Upper lobe of left lung (tissue), 6 donors: ENCODE measurements around the gene ZNF618. TPM values are rescaled to one million over a fixed set of nuclear protein-coding genes. Genes with fewer than 3 reads are reported as not detected.
A peak's percentile ranks its signal among the peaks of the same experiment; 100 is the strongest.

Experiments used
- ATAC-seq, 2 donors: fragments of 200-7000 bp; cut with Tn5 transposase; one replicate each; pipeline ENCODE4 v1.9.1; 2022; ENCODE audit warnings: mild to moderate bottlenecking in 2 of 2, moderate library complexity in 2 of 2; ENCODE audit not compliant: low FRiP score in 2 of 2
- DNase-seq, 2 donors: peaks; one replicate each; pipeline ENCODE4 v3.0.0-alpha.2; 2019 to 2020
- H3K27ac ChIP-seq, 4 donors: fragments of 200-600 bp; sonication (generic); one replicate each; pipeline ENCODE4 v1.5.1; 2016 to 2019
- H3K27me3 ChIP-seq, 4 donors: fragments of 200-600 bp; sonication (generic); one replicate each; pipeline ENCODE4 v1.5.1; 2017 to 2019
- H3K36me3 ChIP-seq, 4 donors: fragments of 200-600 bp; sonication (generic); one replicate each; pipeline ENCODE4 v1.5.1; 2016 to 2019
- H3K4me1 ChIP-seq, 4 donors: fragments of 200-600 bp; sonication (generic); one replicate each; pipeline ENCODE4 v1.5.1; 2018 to 2019
- H3K4me3 ChIP-seq, 4 donors: fragments of 200-600 bp; sonication (generic); one replicate each; pipeline ENCODE4 v1.5.1; 2017 to 2019; ENCODE audit warnings: mild to moderate bottlenecking in 2 of 4, moderate library complexity in 1 of 4
- H3K9me3 ChIP-seq, 4 donors: fragments of 200-600 bp; sonication (generic); one replicate each; pipeline ENCODE4 v1.5.1; 2018 to 2019
- EP300 ChIP-seq, 4 donors: sonication (generic); formaldehyde crosslinking; IDR thresholded peaks; one replicate each; pipeline ENCODE4 v1.5.1; 2017; ENCODE audit warnings: antibody characterized with exemption in 4 of 4, control low read depth in 2 of 4
- POLR2A ChIP-seq, 4 donors: fragments of 450-650 bp; IDR thresholded peaks; one replicate each; pipeline ENCODE4 v1.5.1; 2016 to 2017; ENCODE audit warnings: antibody characterized with exemption in 4 of 4, mild to moderate bottlenecking in 2 of 4
- POLR2AphosphoS5 ChIP-seq, 2 donors: sonication (generic); formaldehyde crosslinking; IDR thresholded peaks; one replicate each; pipeline ENCODE4 v1.5.1; 2017; ENCODE audit warnings: antibody characterized with exemption in 2 of 2
- WGBS, 2 donors: methylation state at CpG; one replicate each; pipeline ENCODE4 v1.1.5; 2017 to 2018; 5-methylcytosine and 5-hydroxymethylcytosine counted together
- total RNA-seq, 6 donors: library from RNA; depleted of rRNA in 4 of 6; stranded (reverse); fragments of >200 nt in 4 of 6; gene quantifications; one replicate each; pipeline versions ENCODE4 v1.1.0 to v1.2.1, GENCODE V29; 2016 to 2021
- TF ChIP-seq, protein P1 (sequence below), 6 experiments: fragments of 450-650 bp in 4 of 6; fragments of 200-600 bp in 2 of 6; sonication (generic) in 2 of 6; IDR thresholded peaks; one replicate each; pipeline ENCODE4 v1.5.1; 2016 to 2019; ENCODE audit warnings: antibody characterized with exemption in 6 of 6
- donor health status: DM: no; HTN: no; CAD: no; lungs with moderate emphysema.
- donor health status: DM: no; HTN: yes; CAD: no; lungs with severe emphysema.

The ZNF618 gene
- total RNA-seq, 6 donors from 2014 or later: 3.2 to 11.6 (median 9.1) TPM

DNA sequence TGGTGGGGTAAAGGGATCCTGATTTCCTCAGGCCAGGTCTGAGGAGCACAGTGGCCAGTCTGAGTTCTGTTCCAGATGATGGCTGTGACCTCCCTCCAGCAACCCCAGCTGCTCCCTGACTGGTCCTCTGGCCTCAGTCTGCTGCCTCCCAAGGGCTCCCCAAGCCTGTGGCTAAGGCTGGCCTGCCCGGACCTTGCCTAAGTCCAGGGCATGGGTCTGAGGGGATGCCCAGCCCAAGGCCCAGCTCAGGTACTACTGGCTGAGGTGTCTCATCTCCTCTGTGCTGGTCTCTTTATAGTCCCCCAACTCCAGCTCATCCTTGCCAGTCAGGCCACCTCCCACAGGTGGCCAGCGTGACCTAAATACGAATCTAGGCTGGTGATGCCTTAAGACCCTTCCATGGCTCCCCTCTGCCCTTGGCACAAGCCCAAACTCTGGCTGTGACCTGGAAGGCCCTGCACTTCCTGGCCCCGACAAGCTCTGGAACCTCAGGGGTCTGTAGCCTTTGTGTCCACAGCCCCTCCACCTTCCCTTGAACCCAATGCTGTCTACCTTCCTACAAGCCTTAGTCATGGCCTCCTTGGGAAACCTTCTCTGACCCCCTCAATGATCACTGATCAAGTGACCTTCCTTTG, 213.2 kb downstream of the ZNF618 start:
- Histone ChIP-seq H3K4me3 (no peak overlapping the region), H3K27ac (no peak overlapping the region), H3K4me1 (no peaks in the 10 kb centered on the region), H3K9me3 (no peaks in the 10 kb centered on the region), H3K27me3 (no peaks in the 10 kb centered on the region), H3K36me3 (no peaks in the 10 kb centered on the region)
- WGBS, 2 donors: 74 to 92% methylated on average over 3 to 4 of the region's 4 CpGs
- DNase-seq (peak in 1 of 2 donors; percentile 7), ATAC-seq (no peak)
- TF ChIP-seq POLR2AphosphoS5 (IDR thresholded peaks at IDR 0.05): no peak
- TF ChIP-seq POLR2A (IDR thresholded peaks at IDR 0.05): no peak
- TF ChIP-seq, protein P1, sequence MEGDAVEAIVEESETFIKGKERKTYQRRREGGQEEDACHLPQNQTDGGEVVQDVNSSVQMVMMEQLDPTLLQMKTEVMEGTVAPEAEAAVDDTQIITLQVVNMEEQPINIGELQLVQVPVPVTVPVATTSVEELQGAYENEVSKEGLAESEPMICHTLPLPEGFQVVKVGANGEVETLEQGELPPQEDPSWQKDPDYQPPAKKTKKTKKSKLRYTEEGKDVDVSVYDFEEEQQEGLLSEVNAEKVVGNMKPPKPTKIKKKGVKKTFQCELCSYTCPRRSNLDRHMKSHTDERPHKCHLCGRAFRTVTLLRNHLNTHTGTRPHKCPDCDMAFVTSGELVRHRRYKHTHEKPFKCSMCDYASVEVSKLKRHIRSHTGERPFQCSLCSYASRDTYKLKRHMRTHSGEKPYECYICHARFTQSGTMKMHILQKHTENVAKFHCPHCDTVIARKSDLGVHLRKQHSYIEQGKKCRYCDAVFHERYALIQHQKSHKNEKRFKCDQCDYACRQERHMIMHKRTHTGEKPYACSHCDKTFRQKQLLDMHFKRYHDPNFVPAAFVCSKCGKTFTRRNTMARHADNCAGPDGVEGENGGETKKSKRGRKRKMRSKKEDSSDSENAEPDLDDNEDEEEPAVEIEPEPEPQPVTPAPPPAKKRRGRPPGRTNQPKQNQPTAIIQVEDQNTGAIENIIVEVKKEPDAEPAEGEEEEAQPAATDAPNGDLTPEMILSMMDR (IDR thresholded peaks at IDR 0.05): no peak
- no peak for TF ChIP-seq EP300 (IDR thresholded peaks at IDR 0.05)

DNA sequence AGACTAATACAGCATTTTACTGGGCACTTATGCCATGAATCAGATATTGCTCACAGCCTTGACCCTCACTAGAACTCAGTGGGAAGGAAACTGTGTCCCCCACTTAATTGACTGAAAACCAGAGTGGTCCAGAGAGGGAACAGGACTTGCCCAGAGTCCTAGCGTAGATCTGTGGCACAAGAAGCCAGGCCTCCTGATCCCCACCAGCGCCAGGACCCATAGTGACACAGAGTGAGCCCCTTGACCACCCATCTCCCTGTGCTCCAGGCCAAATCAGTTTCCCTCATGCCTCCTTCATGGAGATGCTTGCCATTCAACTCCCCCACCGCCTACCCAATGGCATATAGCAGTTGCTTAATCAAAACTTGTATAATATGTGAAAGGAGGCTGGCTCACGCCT, 214.7 kb downstream of the ZNF618 start:
- no peak overlapping the region for H3K4me3 ChIP-seq
- no peak overlapping the region for H3K27ac ChIP-seq
- no peak for DNase-seq
- no peaks in the 10 kb centered on the region for H3K27me3 ChIP-seq
- ATAC-seq: no peak
- no peaks in the 10 kb centered on the region for H3K9me3 ChIP-seq
- no peaks in the 10 kb centered on the region for H3K4me1 ChIP-seq
- 88 to 93% methylated on average over 4 of the region's 4 CpGs for WGBS, 2 donors
- no peaks in the 10 kb centered on the region for H3K36me3 ChIP-seq
- TF ChIP-seq, protein P1 (IDR thresholded peaks at IDR 0.05): no peak
- TF ChIP-seq POLR2A (IDR thresholded peaks at IDR 0.05): no peak
- no peak for TF ChIP-seq EP300 (IDR thresholded peaks at IDR 0.05)
- no peak for TF ChIP-seq POLR2AphosphoS5 (IDR thresholded peaks at IDR 0.05)

DNA sequence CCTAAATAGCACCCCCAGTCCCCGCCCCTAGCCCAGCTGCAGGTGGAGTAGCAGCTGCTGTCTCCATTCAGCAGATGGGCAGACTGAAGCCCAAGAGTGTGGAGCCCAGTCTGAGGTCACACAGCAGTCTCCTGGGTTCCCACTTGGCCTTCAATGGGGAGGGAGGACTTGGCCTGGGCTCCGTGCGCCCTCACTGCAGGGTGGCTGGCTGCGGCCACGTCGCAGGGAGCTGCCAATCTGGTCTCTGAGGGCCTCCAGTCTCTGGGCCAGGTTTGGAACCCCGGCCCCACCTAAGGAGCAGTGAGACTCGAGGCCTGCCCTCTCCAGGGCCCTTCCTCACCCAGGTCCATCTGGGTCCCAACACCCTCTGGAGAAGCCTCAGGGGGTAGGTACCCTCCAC, 215.6 kb downstream of the ZNF618 start:
- no peak for TF ChIP-seq POLR2AphosphoS5 (IDR thresholded peaks at IDR 0.05)
- no peak for TF ChIP-seq POLR2A (IDR thresholded peaks at IDR 0.05)
- TF ChIP-seq, protein P1 (IDR thresholded peaks at IDR 0.05): no peak
- no peak for TF ChIP-seq EP300 (IDR thresholded peaks at IDR 0.05)
- WGBS, 2 donors: 90 to 93% methylated on average over 2 to 4 of the region's 8 CpGs
- ATAC-seq (no peak), DNase-seq (no peak)
- Histone ChIP-seq H3K27me3 (no peaks in the 10 kb centered on the region), H3K9me3 (no peaks in the 10 kb centered on the region), H3K36me3 (no peaks in the 10 kb centered on the region), H3K4me1 (no peaks in the 10 kb centered on the region), H3K27ac (no peak overlapping the region), H3K4me3 (no peak overlapping the region)

DNA sequence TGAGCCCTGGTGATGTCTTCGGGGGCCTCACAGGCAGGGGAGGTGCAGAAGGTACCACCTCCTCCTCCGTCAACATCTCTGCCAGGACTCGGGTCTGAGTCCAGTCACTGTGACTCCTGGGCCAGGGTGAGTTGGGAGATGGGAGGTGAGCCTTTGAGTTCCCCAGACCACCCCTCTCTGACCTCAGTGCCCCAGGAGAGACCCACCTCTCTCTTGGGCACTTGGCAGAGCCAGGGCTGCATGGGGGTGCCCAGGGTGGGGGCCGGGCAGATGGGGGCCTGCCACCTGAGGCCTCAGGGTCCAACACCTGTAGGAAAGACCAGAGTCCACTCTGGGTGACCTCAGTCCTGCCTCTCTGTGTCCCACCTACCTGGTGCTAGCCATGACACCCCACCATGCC, 216.2 kb downstream of the ZNF618 start:
- DNase-seq (no peak), ATAC-seq (no peak)
- 94% methylated on average over 3 to 4 of the region's 4 CpGs for WGBS, 2 donors
- Histone ChIP-seq H3K27ac (no peak overlapping the region), H3K36me3 (no peaks in the 10 kb centered on the region), H3K4me3 (no peak overlapping the region), H3K27me3 (no peaks in the 10 kb centered on the region), H3K9me3 (no peaks in the 10 kb centered on the region), H3K4me1 (peaks cover 0 to 2% (median 0%) of the 10 kb centered on the region in 4 donors)
- TF ChIP-seq, protein P1 (IDR thresholded peaks at IDR 0.05): no peak
- no peak for TF ChIP-seq POLR2A (IDR thresholded peaks at IDR 0.05)
- no peak for TF ChIP-seq POLR2AphosphoS5 (IDR thresholded peaks at IDR 0.05)
- no peak for TF ChIP-seq EP300 (IDR thresholded peaks at IDR 0.05)

DNA sequence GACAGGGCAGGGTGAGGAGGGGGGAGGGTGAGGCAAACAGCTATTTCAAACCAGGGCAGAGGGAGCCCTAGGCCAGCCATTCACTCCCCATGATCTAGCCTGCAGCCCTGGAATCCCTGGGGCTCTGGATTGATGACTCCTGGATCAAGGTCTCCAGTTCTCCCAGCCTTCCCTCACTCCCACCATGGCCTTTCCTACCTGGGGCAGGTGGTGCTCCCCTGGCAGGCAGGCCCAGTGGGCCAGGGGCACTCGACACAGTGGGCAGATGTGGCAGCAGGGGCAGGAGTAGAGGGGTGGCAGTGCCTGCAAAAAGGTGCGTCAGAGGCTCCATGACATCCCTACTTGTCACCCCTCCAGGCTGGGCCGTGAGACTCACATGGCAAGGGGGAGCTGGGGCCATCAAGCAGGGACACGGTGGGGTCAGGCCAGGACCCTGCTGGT, 216.9 kb downstream of the ZNF618 start:
- WGBS, 2 donors: 90 to 100% methylated on average over 1 to 4 of the region's 4 CpGs
- Histone ChIP-seq H3K36me3 (no peaks in the 10 kb centered on the region), H3K9me3 (no peaks in the 10 kb centered on the region), H3K27ac (no peak overlapping the region), H3K4me3 (no peak overlapping the region), H3K4me1 (peaks cover 4 to 9% (median 7%) of the 10 kb centered on the region in 4 donors), H3K27me3 (peaks cover 0 to 6% (median 1%) of the 10 kb centered on the region in 4 donors)
- no peak for ATAC-seq
- DNase-seq: no peak
- TF ChIP-seq POLR2A (IDR thresholded peaks at IDR 0.05): no peak
- TF ChIP-seq EP300 (IDR thresholded peaks at IDR 0.05): no peak
- no peak for TF ChIP-seq POLR2AphosphoS5 (IDR thresholded peaks at IDR 0.05)
- TF ChIP-seq, protein P1 (IDR thresholded peaks at IDR 0.05): no peak
